ENCODE results near the gene BDH1.

Gene BDH1

GRCh38 chr3:197522183-197522715, 33.5 kb downstream of the BDH1 start:
- H2AFZ ChIP-seq (ENCODE audit: low read depth, low read length) = no peak overlapping the region
- no peak overlapping the region for H2BK120ac ChIP-seq (ENCODE audit: low read depth, low read length)
- H4K91ac ChIP-seq (ENCODE audit: low read length) = no peak overlapping the region
- peaks cover 0 to 22% of the 10 kb centered on the region in 2 experiments for H3K36me3 ChIP-seq (ENCODE audit: control insufficient read depth in 1 of 2, insufficient read depth in 2 of 2, low read depth in 1 of 2, low read length in 2 of 2)
- H3K4me2 ChIP-seq (ENCODE audit: low read length, poor library complexity, severe bottlenecking) = no peak overlapping the region
- peak overlapping the region; percentile 71 for H2AK5ac ChIP-seq (ENCODE audit: low read length, severe bottlenecking)
- no peak overlapping the region for H2BK5ac ChIP-seq (ENCODE audit: low read depth, low read length, poor library complexity, severe bottlenecking)
- no peak overlapping the region for H3K18ac ChIP-seq (ENCODE audit: low read depth in 1 of 2, low read length in 2 of 2)
- peak overlapping the region; percentile 99 for H3K27ac ChIP-seq (ENCODE audit: low read length, poor library complexity, severe bottlenecking)
- H3K79me1 ChIP-seq (replicated peaks; ENCODE audit: low read length, poor library complexity, severe bottlenecking) = no peaks in the 10 kb centered on the region
- H2BK12ac ChIP-seq (ENCODE audit: low read length in 2 of 2) = peak overlapping the region in 1 of 2 experiments; percentile 35
- no peak overlapping the region for H3K4ac ChIP-seq (ENCODE audit: low read depth in 1 of 2, low read length in 2 of 2)
- H3K4me1 ChIP-seq (ENCODE audit: control insufficient read depth, insufficient read depth, low read depth, low read length) = peaks cover 35% of the 10 kb centered on the region
- peaks cover 0 to 35% of the 10 kb centered on the region in 2 experiments for H3K27me3 ChIP-seq (ENCODE audit: control insufficient read depth in 1 of 2, insufficient read depth in 1 of 2, low read length in 2 of 2)
- DNase-seq = no peak
- no peak overlapping the region for H3K23ac ChIP-seq (ENCODE audit: low read length in 2 of 2)
- no peaks in the 10 kb centered on the region for H3K9me3 ChIP-seq (ENCODE audit: control insufficient read depth, low read length)
- no peak overlapping the region for H2BK15ac ChIP-seq (ENCODE audit: low read depth, poor library complexity, severe bottlenecking)
- H3K4me3 ChIP-seq (ENCODE audit: insufficient read depth in 1 of 2, low read depth in 1 of 2, low read length in 2 of 2) = no peak overlapping the region
- H4K8ac ChIP-seq (ENCODE audit: low read length) = no peak overlapping the region
- no peak overlapping the region for H3K9ac ChIP-seq (ENCODE audit: low read length)
- H3K14ac ChIP-seq (ENCODE audit: low read length in 2 of 2) = no peak overlapping the region
- 92% methylated on average over 12 of the region's 13 CpGs for WGBS

DNA sequence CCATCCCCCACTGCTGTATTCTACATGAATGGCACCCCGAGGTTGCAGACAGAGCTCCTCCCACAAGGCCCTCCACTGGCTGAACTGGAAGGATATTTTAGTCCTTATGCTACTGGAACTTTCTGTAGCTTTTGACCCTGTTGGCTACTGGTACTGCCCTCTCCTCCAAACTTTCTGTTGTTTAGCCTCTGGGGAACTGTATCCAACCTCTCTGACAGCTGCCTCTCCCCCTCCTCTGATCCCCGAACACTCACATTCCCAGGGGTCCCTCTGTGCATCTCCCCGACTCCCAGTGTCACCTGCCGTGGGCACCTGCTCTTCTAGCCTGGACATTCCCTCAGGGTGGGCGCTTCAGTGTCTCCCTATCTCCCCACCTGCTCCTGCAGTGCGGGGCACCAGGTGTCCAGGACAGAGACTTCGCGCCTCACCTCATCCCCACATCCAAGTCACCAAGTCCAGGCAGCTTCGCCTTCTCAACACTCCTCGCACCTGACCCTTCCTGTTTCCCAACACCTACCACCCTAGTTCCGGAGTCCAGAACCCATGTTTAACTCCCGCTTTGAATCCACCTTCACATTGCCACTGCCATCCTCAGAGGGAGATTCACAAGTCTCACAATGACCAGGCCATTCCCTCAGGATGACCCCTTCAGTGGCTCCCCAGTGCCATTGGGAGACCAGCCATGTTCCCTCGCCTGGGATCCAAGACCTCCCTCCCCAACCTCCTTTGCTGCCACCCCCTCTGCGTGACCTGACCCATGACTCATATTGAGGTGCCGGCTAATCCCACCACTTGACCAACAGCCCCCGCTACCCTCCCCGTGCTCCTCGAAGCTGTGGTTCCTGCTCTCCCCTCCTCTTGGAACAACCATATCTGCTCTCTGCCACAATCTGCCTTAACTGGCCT, 34.2 kb downstream of the BDH1 start:
- peak overlapping the region; percentile 72 for H2AFZ ChIP-seq (ENCODE audit: low read depth, low read length)
- H2BK120ac ChIP-seq (ENCODE audit: low read depth, low read length) = no peak overlapping the region
- peak overlapping the region; percentile 17 for H2BK15ac ChIP-seq (ENCODE audit: low read depth, poor library complexity, severe bottlenecking)
- no peaks in the 10 kb centered on the region for H3K9me3 ChIP-seq (ENCODE audit: control insufficient read depth, low read length)
- peak overlapping the region in 1 of 2 experiments; percentile 95 for H3K18ac ChIP-seq (ENCODE audit: low read depth in 1 of 2, low read length in 2 of 2)
- peak overlapping the region in 1 of 2 experiments; percentile 92 for H2BK12ac ChIP-seq (ENCODE audit: low read length in 2 of 2)
- 82% methylated on average over 18 of the region's 18 CpGs for WGBS
- peaks cover 0 to 17% of the 10 kb centered on the region in 2 experiments for H3K36me3 ChIP-seq (ENCODE audit: control insufficient read depth in 1 of 2, insufficient read depth in 2 of 2, low read depth in 1 of 2, low read length in 2 of 2)
- no peak overlapping the region for H2BK5ac ChIP-seq (ENCODE audit: low read depth, low read length, poor library complexity, severe bottlenecking)
- H3K4ac ChIP-seq (ENCODE audit: low read depth in 1 of 2, low read length in 2 of 2) = no peak overlapping the region
- peaks cover 40% of the 10 kb centered on the region for H3K4me1 ChIP-seq (ENCODE audit: control insufficient read depth, insufficient read depth, low read depth, low read length)
- H2AK5ac ChIP-seq (ENCODE audit: low read length, severe bottlenecking) = peak overlapping the region; percentile 40
- H3K14ac ChIP-seq (ENCODE audit: low read length in 2 of 2) = no peak overlapping the region
- H3K9ac ChIP-seq (ENCODE audit: low read length) = no peak overlapping the region
- H4K91ac ChIP-seq (ENCODE audit: low read length) = no peak overlapping the region
- H3K4me3 ChIP-seq (ENCODE audit: insufficient read depth in 1 of 2, low read depth in 1 of 2, low read length in 2 of 2) = no peak overlapping the region
- no peaks in the 10 kb centered on the region for H3K79me1 ChIP-seq (replicated peaks; ENCODE audit: low read length, poor library complexity, severe bottlenecking)
- peak overlapping the region; percentile 73 for H3K4me2 ChIP-seq (ENCODE audit: low read length, poor library complexity, severe bottlenecking)
- peak overlapping the region; percentile 95 for H4K8ac ChIP-seq (ENCODE audit: low read length)
- H3K27me3 ChIP-seq (ENCODE audit: control insufficient read depth in 1 of 2, insufficient read depth in 1 of 2, low read length in 2 of 2) = peaks cover 0 to 28% of the 10 kb centered on the region in 2 experiments
- H3K27ac ChIP-seq (ENCODE audit: low read length, poor library complexity, severe bottlenecking) = peak overlapping the region; percentile 99
- no peak overlapping the region for H3K23ac ChIP-seq (ENCODE audit: low read length in 2 of 2)
- DNase-seq = peak; percentile 24

DNA sequence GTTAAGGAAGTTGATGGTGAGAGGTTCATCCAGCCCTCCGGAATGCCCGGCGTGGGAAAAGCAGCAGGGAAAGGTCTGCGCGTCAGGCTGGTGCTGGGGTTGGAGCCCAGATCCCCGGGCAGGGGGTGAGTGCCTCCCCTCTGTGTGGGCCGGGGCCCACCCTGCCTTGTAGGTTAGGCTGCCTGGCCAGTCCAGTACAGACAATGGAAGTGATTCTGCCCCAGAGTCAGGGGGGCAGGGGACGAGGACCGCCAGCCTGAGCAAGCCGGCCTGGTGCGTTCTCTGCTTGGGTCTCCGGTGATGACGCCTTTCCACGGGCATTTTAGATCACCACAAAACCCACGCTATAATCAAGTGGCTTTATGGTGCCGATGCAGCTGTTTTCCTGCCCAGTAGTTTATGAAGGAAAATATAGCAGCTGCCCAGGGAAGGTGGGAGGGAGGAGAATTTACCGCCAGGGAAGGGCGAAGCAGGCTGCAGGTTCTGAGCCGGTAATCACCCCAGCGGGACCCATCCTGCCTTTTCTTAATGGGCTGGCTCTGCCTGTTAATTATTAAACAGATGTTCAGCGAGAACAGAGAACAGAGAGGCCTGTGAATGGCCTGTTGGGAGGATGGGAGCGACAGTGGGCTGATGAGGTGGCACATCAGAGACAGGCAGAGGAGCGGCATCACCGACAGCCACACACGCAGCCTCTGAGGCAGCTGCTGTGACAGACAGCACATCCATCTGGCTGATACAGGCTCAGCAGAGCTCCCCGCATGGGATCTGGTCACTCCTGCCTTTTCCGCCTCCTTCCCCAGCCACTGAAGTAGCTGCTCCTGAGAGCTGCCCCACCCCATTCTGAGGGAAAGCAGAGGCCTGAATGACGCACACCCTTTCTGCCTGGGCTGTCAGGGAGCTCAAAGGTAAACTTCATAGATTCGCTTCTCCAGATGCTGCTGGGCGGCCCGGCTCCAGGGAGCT, 35.2 kb downstream of the BDH1 start:
- Histone ChIP-seq H3K4ac (ENCODE audit: low read depth in 1 of 2, low read length in 2 of 2) (peak overlapping the region; percentile 70 to 73), H2BK120ac (ENCODE audit: low read depth, low read length) (peak overlapping the region; percentile 64), H2BK15ac (ENCODE audit: low read depth, poor library complexity, severe bottlenecking) (peak overlapping the region; percentile 75), H2AK5ac (ENCODE audit: low read length, severe bottlenecking) (peak overlapping the region; percentile 94), H4K91ac (ENCODE audit: low read length) (peak overlapping the region; percentile 93), H3K14ac (ENCODE audit: low read length in 2 of 2) (peak overlapping the region in 1 of 2 experiments; percentile 87), H2AFZ (ENCODE audit: low read depth, low read length) (peak overlapping the region; percentile 72), H3K79me1 (replicated peaks; ENCODE audit: low read length, poor library complexity, severe bottlenecking) (no peaks in the 10 kb centered on the region), H2BK5ac (ENCODE audit: low read depth, low read length, poor library complexity, severe bottlenecking) (peak overlapping the region; percentile 99), H3K4me2 (ENCODE audit: low read length, poor library complexity, severe bottlenecking) (peak overlapping the region; percentile 73), H3K36me3 (ENCODE audit: control insufficient read depth in 1 of 2, insufficient read depth in 2 of 2, low read depth in 1 of 2, low read length in 2 of 2) (peaks cover 0 to 11% of the 10 kb centered on the region in 2 experiments), H4K8ac (ENCODE audit: low read length) (peak overlapping the region; percentile 95), H3K27ac (ENCODE audit: low read length, poor library complexity, severe bottlenecking) (peak overlapping the region; percentile 99), H3K4me3 (ENCODE audit: insufficient read depth in 1 of 2, low read depth in 1 of 2, low read length in 2 of 2) (peak overlapping the region in 1 of 2 experiments; percentile 37), H3K9me3 (ENCODE audit: control insufficient read depth, low read length) (no peaks in the 10 kb centered on the region), H3K23ac (ENCODE audit: low read length in 2 of 2) (no peak overlapping the region), H2BK12ac (ENCODE audit: low read length in 2 of 2) (peak overlapping the region; percentile 84 to 92), H3K4me1 (ENCODE audit: control insufficient read depth, insufficient read depth, low read depth, low read length) (peaks cover 45% of the 10 kb centered on the region), H3K27me3 (ENCODE audit: control insufficient read depth in 1 of 2, insufficient read depth in 1 of 2, low read length in 2 of 2) (peaks cover 0 to 22% of the 10 kb centered on the region in 2 experiments), H3K9ac (ENCODE audit: low read length) (no peak overlapping the region), H3K18ac (ENCODE audit: low read depth in 1 of 2, low read length in 2 of 2) (peak overlapping the region; percentile 64 to 95)
- peak; percentile 89 for DNase-seq
- WGBS = 55% methylated on average over 31 of the region's 31 CpGs
